ENCODE data around the gene VSTM2L. TPM values are rescaled to one million over a fixed set of nuclear protein-coding genes. Genes with fewer than 3 reads are reported as not detected.

The VSTM2L gene
- polyA plus RNA-seq, 1 donor from 2014 or later, result 22.1 TPM

DNA sequence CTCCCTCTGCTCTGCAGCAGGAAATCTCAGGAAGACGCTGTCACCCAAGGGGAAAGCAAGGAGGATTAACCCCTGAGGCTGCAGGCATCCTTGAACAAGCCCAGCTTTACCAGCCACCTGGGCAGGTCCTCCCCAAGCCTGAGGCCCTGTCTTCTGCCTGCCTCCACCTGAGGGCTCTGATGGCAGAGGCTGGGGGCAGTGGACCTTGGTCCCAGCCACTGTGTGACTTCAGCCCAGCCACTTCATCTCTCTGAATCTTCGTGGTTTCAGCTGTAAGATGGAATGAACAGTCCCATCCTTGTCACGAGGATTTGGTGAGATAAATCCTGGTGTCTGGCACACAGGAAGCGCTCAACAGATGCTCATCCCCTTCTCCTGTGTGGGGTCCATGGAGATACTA, 8.5 kb upstream of the VSTM2L start:
- Histone ChIP-seq H3K4me3 (ENCODE audit: low read length) (no peak overlapping the region), H3K9me2 (ENCODE audit: insufficient read depth, low read length) (no peaks in the 10 kb centered on the region), H3K79me2 (replicated peaks; ENCODE audit: insufficient read depth, low read length) (no peaks in the 10 kb centered on the region), H3K27ac (ENCODE audit: low read length) (no peak overlapping the region), H3K9me3 (ENCODE audit: low read length) (no peaks in the 10 kb centered on the region), H2AFZ (ENCODE audit: low read depth, low read length) (no peak overlapping the region), H3F3A (ENCODE audit: insufficient read depth, low read length, poor library complexity, severe bottlenecking) (no peaks in the 10 kb centered on the region), H3K4me2 (ENCODE audit: low read length) (no peak overlapping the region), H3K9ac (ENCODE audit: low read length) (no peak overlapping the region), H3K27me3 (ENCODE audit: insufficient read depth, low read depth, low read length) (no peaks in the 10 kb centered on the region), H3K36me3 (ENCODE audit: insufficient read depth, low read length) (no peaks in the 10 kb centered on the region), H4K20me1 (ENCODE audit: insufficient read depth) (no peaks in the 10 kb centered on the region)
- TF ChIP-seq SMC3 (conservative IDR thresholded peaks at IDR 0.05; ENCODE audit: poor library complexity) (no peak), POLR2AphosphoS5 (IDR thresholded peaks at IDR 0.05) (no peak), EP300 (conservative IDR thresholded peaks at IDR 0.05; ENCODE audit: poor library complexity, severe bottlenecking) (no peak)
- TF ChIP-seq, protein P1, sequence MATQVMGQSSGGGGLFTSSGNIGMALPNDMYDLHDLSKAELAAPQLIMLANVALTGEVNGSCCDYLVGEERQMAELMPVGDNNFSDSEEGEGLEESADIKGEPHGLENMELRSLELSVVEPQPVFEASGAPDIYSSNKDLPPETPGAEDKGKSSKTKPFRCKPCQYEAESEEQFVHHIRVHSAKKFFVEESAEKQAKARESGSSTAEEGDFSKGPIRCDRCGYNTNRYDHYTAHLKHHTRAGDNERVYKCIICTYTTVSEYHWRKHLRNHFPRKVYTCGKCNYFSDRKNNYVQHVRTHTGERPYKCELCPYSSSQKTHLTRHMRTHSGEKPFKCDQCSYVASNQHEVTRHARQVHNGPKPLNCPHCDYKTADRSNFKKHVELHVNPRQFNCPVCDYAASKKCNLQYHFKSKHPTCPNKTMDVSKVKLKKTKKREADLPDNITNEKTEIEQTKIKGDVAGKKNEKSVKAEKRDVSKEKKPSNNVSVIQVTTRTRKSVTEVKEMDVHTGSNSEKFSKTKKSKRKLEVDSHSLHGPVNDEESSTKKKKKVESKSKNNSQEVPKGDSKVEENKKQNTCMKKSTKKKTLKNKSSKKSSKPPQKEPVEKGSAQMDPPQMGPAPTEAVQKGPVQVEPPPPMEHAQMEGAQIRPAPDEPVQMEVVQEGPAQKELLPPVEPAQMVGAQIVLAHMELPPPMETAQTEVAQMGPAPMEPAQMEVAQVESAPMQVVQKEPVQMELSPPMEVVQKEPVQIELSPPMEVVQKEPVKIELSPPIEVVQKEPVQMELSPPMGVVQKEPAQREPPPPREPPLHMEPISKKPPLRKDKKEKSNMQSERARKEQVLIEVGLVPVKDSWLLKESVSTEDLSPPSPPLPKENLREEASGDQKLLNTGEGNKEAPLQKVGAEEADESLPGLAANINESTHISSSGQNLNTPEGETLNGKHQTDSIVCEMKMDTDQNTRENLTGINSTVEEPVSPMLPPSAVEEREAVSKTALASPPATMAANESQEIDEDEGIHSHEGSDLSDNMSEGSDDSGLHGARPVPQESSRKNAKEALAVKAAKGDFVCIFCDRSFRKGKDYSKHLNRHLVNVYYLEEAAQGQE (IDR thresholded peaks at IDR 0.05; ENCODE audit: borderline replicate concordance), result no peak

DNA sequence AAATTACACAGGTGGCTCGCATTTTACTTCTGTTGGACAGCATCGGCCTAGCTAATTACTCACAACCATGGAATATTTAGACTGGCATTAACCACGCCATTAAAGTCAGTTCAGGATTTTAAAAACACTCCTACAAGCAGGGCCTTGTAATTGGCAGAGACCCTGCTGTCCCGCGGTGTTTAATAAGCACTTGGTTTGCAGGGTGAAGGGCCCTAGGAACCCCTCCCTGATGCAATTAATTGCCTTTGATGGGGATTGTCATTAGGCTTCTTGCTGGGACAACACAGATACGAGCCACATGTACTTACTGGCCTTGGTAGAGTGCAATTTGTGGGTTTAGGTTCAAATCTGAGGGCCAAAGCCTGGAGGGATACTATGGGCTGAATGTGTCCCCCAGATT, 7.8 kb upstream of the VSTM2L start:
- Histone ChIP-seq H3K9me2 (ENCODE audit: insufficient read depth, low read length) (no peaks in the 10 kb centered on the region), H3K79me2 (replicated peaks; ENCODE audit: insufficient read depth, low read length) (no peaks in the 10 kb centered on the region), H3K9me3 (ENCODE audit: low read length) (no peaks in the 10 kb centered on the region), H4K20me1 (ENCODE audit: insufficient read depth) (no peaks in the 10 kb centered on the region), H3K36me3 (ENCODE audit: insufficient read depth, low read length) (no peaks in the 10 kb centered on the region), H2AFZ (ENCODE audit: low read depth, low read length) (no peak overlapping the region), H3K4me2 (ENCODE audit: low read length) (no peak overlapping the region), H3K9ac (ENCODE audit: low read length) (no peak overlapping the region), H3K27ac (ENCODE audit: low read length) (no peak overlapping the region), H3F3A (ENCODE audit: insufficient read depth, low read length, poor library complexity, severe bottlenecking) (no peaks in the 10 kb centered on the region), H3K4me3 (ENCODE audit: low read length) (no peak overlapping the region), H3K27me3 (ENCODE audit: insufficient read depth, low read depth, low read length) (no peaks in the 10 kb centered on the region)
- TF ChIP-seq, protein P2, sequence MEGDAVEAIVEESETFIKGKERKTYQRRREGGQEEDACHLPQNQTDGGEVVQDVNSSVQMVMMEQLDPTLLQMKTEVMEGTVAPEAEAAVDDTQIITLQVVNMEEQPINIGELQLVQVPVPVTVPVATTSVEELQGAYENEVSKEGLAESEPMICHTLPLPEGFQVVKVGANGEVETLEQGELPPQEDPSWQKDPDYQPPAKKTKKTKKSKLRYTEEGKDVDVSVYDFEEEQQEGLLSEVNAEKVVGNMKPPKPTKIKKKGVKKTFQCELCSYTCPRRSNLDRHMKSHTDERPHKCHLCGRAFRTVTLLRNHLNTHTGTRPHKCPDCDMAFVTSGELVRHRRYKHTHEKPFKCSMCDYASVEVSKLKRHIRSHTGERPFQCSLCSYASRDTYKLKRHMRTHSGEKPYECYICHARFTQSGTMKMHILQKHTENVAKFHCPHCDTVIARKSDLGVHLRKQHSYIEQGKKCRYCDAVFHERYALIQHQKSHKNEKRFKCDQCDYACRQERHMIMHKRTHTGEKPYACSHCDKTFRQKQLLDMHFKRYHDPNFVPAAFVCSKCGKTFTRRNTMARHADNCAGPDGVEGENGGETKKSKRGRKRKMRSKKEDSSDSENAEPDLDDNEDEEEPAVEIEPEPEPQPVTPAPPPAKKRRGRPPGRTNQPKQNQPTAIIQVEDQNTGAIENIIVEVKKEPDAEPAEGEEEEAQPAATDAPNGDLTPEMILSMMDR (IDR thresholded peaks at IDR 0.05; ENCODE audit: poor library complexity, severe bottlenecking), result no peak
- no peak for TF ChIP-seq SMC3 (conservative IDR thresholded peaks at IDR 0.05; ENCODE audit: poor library complexity)
- no peak for TF ChIP-seq MXI1 (conservative IDR thresholded peaks at IDR 0.05; ENCODE audit: poor library complexity, severe bottlenecking)
- no peak for TF ChIP-seq RAD21 (conservative IDR thresholded peaks at IDR 0.05)
- no peak for TF ChIP-seq TAF1 (IDR thresholded peaks at IDR 0.05; ENCODE audit: low read depth)
- TF ChIP-seq EZH2 (IDR thresholded peaks at IDR 0.05; ENCODE audit: borderline replicate concordance, insufficient read depth, low read length, poor library complexity, severe bottlenecking), result no peak
- no peak for TF ChIP-seq POLR2AphosphoS5 (IDR thresholded peaks at IDR 0.05)
- TF ChIP-seq, protein P1 (IDR thresholded peaks at IDR 0.05; ENCODE audit: borderline replicate concordance), result no peak
- TF ChIP-seq EP300 (conservative IDR thresholded peaks at IDR 0.05; ENCODE audit: poor library complexity, severe bottlenecking), result no peak
